ENCODE data around the gene MTUS2.

MTUS2 gene

DNA sequence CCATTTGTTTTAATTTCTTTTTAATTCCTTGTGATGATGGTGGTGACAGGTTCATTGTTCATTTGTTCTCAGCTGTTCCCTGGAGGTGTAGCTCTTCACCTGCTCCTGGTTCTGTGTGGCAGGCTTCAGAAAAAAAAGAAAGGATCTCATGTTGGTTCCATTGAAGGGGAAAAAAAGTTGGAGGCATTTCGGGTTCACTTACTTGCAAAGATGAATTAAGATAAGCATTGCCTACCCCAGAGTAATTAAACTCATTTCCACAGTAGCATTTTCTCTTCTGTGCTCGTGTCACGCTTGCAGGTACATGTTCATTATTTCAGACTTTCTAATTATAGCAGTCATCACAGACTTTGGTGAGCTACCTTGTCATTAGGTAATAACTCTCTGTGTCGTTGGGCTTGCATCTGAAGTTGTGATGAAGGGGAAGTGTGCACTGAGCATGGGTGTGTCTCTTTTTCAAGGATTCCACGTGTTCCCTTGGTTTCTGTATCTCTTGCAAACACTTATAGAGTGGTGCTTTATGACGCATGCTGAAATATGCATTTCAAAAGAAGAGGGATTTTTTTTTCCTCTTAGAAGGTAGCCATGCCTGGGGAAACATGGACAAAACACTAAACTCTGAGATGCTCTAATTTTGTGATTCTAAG, 69.1 kb downstream of the MTUS2 start:
- no peak overlapping the region for H3K4me3 ChIP-seq (ENCODE audit: low read depth in 1 of 2, low read length in 1 of 2)
- TF ChIP-seq, protein P1, sequence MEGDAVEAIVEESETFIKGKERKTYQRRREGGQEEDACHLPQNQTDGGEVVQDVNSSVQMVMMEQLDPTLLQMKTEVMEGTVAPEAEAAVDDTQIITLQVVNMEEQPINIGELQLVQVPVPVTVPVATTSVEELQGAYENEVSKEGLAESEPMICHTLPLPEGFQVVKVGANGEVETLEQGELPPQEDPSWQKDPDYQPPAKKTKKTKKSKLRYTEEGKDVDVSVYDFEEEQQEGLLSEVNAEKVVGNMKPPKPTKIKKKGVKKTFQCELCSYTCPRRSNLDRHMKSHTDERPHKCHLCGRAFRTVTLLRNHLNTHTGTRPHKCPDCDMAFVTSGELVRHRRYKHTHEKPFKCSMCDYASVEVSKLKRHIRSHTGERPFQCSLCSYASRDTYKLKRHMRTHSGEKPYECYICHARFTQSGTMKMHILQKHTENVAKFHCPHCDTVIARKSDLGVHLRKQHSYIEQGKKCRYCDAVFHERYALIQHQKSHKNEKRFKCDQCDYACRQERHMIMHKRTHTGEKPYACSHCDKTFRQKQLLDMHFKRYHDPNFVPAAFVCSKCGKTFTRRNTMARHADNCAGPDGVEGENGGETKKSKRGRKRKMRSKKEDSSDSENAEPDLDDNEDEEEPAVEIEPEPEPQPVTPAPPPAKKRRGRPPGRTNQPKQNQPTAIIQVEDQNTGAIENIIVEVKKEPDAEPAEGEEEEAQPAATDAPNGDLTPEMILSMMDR (IDR thresholded peaks at IDR 0.05): no peak
- H3K27me3 ChIP-seq: no peaks in the 10 kb centered on the region
- no peak overlapping the region for H3K27ac ChIP-seq
- H3K4me1 ChIP-seq (ENCODE audit: control insufficient read depth in 1 of 2, insufficient read depth in 1 of 2, low read depth in 1 of 2, low read length in 1 of 2): no peaks in the 10 kb centered on the region
- H3K36me3 ChIP-seq: no peaks in the 10 kb centered on the region
- no peaks in the 10 kb centered on the region for H3K9me3 ChIP-seq

DNA sequence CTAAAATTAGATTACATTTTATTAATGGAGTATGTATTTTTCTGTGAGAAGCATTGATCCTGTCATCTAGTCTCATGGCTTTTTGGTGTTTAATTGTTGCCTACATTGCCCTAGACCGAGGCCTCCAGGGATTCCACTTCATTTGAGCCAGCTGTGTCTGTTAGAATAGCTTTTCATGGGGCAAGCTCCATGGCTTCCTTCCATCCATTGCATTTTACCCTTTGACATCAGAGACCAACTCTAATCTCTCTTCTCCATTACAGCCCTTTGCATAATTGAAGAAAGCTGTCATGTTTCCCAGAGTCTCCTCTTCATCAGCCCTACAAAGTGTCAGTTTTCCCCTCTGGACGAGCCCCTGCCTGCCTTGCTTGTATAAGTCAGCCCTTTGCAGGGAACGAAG, 70.6 kb downstream of the MTUS2 start:
- Histone ChIP-seq H3K4me3 (ENCODE audit: low read depth in 1 of 2, low read length in 1 of 2) (no peak overlapping the region), H3K27ac (no peak overlapping the region), H3K27me3 (no peaks in the 10 kb centered on the region), H3K9me3 (no peaks in the 10 kb centered on the region), H3K36me3 (no peaks in the 10 kb centered on the region), H3K4me1 (ENCODE audit: control insufficient read depth in 1 of 2, insufficient read depth in 1 of 2, low read depth in 1 of 2, low read length in 1 of 2) (no peaks in the 10 kb centered on the region)
- TF ChIP-seq, protein P1 (IDR thresholded peaks at IDR 0.05): no peak

DNA sequence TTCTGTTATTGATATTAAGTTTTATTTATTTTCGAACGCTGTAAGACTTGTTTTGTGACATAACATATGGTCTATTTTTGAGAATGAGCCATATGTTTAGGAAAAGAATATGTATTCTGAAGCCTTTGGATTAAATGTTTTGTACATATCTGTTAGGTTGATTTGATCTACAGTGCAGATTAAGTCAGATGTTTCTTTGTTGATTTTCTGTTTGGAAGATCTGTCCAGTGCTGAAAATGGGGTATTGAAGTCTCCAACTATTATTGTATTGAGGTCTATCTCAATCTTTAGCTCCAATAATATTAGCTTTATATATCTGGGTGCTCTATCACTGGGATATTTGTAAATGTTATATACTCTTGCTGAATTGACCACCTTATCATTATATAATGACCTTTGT, 97.9 kb downstream of the MTUS2 start:
- TF ChIP-seq, protein P1 (IDR thresholded peaks at IDR 0.05): no peak
- no peaks in the 10 kb centered on the region for H3K36me3 ChIP-seq
- no peaks in the 10 kb centered on the region for H3K9me3 ChIP-seq
- no peaks in the 10 kb centered on the region for H3K4me1 ChIP-seq (ENCODE audit: control insufficient read depth in 1 of 2, insufficient read depth in 1 of 2, low read depth in 1 of 2, low read length in 1 of 2)
- no peaks in the 10 kb centered on the region for H3K27me3 ChIP-seq
- no peak overlapping the region for H3K27ac ChIP-seq
- H3K4me3 ChIP-seq (ENCODE audit: low read depth in 1 of 2, low read length in 1 of 2): no peak overlapping the region

DNA sequence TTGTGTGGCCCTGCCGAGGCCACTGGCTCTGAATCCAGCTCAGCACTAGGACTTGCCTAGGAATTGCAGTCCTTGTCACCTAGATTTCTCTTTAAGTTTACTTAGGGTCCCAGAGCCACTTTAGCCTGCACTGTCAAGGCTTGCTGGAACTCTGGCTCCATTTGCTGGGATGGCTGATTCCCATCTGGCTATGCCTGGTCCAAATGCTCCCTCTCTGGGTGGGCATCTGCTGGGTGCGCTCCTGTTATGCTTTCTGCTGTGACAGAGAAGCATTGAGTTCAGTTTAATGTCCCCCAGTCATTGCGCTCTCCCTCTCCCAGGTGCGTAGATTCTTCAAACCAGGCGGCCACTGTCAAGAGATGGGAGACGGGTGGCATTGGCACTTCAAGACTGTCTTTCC, 102.2 kb downstream of the MTUS2 start:
- TF ChIP-seq, protein P1 (IDR thresholded peaks at IDR 0.05): no peak
- Histone ChIP-seq H3K4me1 (ENCODE audit: control insufficient read depth in 1 of 2, insufficient read depth in 1 of 2, low read depth in 1 of 2, low read length in 1 of 2) (no peaks in the 10 kb centered on the region), H3K9me3 (no peaks in the 10 kb centered on the region), H3K27ac (no peak overlapping the region), H3K27me3 (no peaks in the 10 kb centered on the region), H3K36me3 (no peaks in the 10 kb centered on the region), H3K4me3 (ENCODE audit: low read depth in 1 of 2, low read length in 1 of 2) (no peak overlapping the region)

DNA sequence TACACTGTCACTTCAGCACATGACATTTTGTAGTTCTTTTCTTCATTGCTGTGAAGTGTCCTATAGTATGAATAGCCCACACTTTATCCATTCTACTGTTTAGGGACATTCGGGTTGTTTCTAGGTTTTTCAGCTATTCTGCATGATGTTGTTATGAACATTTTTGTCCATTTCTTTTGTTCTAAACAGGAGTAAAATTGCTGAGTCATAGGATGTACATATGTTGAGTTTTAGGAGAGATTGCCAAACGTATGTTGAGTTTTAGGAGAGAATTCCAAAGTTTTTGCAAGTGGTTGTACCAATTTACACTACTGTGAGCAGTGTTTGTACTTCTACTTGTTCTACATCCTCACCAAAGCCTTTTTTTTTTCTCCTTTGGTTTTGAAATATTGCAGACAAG, 115.0 kb downstream of the MTUS2 start:
- Histone ChIP-seq H3K27ac (no peak overlapping the region), H3K9me3 (no peaks in the 10 kb centered on the region), H3K4me1 (ENCODE audit: control insufficient read depth in 1 of 2, insufficient read depth in 1 of 2, low read depth in 1 of 2, low read length in 1 of 2) (no peaks in the 10 kb centered on the region), H3K27me3 (no peaks in the 10 kb centered on the region), H3K36me3 (no peaks in the 10 kb centered on the region), H3K4me3 (ENCODE audit: low read depth in 1 of 2, low read length in 1 of 2) (no peak overlapping the region)
- TF ChIP-seq, protein P1 (IDR thresholded peaks at IDR 0.05): no peak
